Activated CD4-positive, alpha-beta T cell treated with anti-CD3 and anti-CD28 coated beads, Interleukin-2, amount 10 ng/mL, durations not matched to agents 24 days and 14 days (primary cell): ENCODE measurements around the gene ANK3. TPM values are rescaled to one million over a fixed set of nuclear protein-coding genes. Genes with fewer than 3 reads are reported as not detected.

Source experiments
- DNase-seq: peaks from one replicate; pipeline ENCODE4 v3.0.0; 2022
- H3K27ac Mint-ChIP-seq: one replicate; pipeline ENCODE4 v1.8.0; 2022; ENCODE audit warnings: mild to moderate bottlenecking, mixed read lengths
- H3K27me3 Mint-ChIP-seq: one replicate; pipeline ENCODE4 v1.8.0; 2022; ENCODE audit warnings: mixed read lengths
- H3K36me3 Mint-ChIP-seq: one replicate; pipeline ENCODE4 v1.8.0; 2022; ENCODE audit warnings: low read depth, mild to moderate bottlenecking, mixed read lengths
- H3K4me1 Mint-ChIP-seq: one replicate; pipeline ENCODE4 v1.8.0; 2021; ENCODE audit warnings: mixed read lengths
- H3K4me3 Mint-ChIP-seq: one replicate; pipeline ENCODE4 v1.8.0; 2022; ENCODE audit warnings: mild to moderate bottlenecking, moderate library complexity, mixed read lengths
- H3K9me3 Mint-ChIP-seq: one replicate; pipeline ENCODE4 v1.8.0; 2021; ENCODE audit warnings: mixed read lengths
- intact Hi-C: fragments of 100-400 bp; cut with micrococcal nuclease; formaldehyde crosslinking; loops from one replicate; pipeline ENCODE4 v1.15.1; 2023
- total RNA-seq: library from RNA; stranded (reverse); gene quantifications from 2 replicates; pipeline ENCODE4 v1.2.3, GENCODE V29; 2022

ANK3 gene
- total RNA-seq, 1 donor from 2014 or later = 23.5 TPM

GRCh38 chr10:60171436-60172013 is 218.2 kb downstream of the ANK3 start:
- H3K36me3 Mint-ChIP-seq = peaks cover 19% of the 10 kb centered on the region
- no peaks in the 10 kb centered on the region for H3K4me1 Mint-ChIP-seq
- no peak overlapping the region for H3K27ac Mint-ChIP-seq
- H3K27me3 Mint-ChIP-seq = no peaks in the 10 kb centered on the region
- intact Hi-C loops = no loop called here
- no peaks in the 10 kb centered on the region for H3K9me3 Mint-ChIP-seq
- no peak overlapping the region for H3K4me3 Mint-ChIP-seq
- no peak for DNase-seq

DNA sequence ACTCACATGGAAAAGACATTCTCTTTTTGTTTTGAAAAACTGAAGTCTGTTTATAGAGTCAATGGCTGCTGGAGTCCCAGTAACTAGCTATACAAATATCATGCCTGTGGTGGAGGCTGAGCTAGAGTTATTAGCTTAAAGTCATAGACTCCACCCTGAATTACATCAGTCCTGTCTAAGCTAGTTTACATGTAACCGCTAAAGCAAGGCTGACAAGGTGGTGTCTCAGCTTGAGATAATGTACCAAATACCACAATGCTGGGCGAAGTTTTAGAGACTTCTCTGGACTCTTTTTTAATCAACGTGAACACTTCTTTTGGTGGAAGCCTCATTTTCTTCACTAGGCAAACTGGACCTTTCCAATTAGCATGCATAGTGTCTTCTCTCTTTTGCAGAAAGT is 219.4 kb downstream of the ANK3 start:
- DNase-seq = no peak
- H3K9me3 Mint-ChIP-seq = no peaks in the 10 kb centered on the region
- no peak overlapping the region for H3K4me3 Mint-ChIP-seq
- H3K36me3 Mint-ChIP-seq = peaks cover 16% of the 10 kb centered on the region
- intact Hi-C loops = no loop called here
- no peaks in the 10 kb centered on the region for H3K4me1 Mint-ChIP-seq
- no peaks in the 10 kb centered on the region for H3K27me3 Mint-ChIP-seq
- H3K27ac Mint-ChIP-seq = no peak overlapping the region

GRCh38 chr10:60169111-60169510 is 220.6 kb downstream of the ANK3 start:
- peaks cover 18% of the 10 kb centered on the region for H3K36me3 Mint-ChIP-seq
- no peaks in the 10 kb centered on the region for H3K9me3 Mint-ChIP-seq
- intact Hi-C loops = no loop called here
- no peaks in the 10 kb centered on the region for H3K27me3 Mint-ChIP-seq
- no peak overlapping the region for H3K27ac Mint-ChIP-seq
- H3K4me3 Mint-ChIP-seq = no peak overlapping the region
- no peak for DNase-seq
- no peaks in the 10 kb centered on the region for H3K4me1 Mint-ChIP-seq

DNA sequence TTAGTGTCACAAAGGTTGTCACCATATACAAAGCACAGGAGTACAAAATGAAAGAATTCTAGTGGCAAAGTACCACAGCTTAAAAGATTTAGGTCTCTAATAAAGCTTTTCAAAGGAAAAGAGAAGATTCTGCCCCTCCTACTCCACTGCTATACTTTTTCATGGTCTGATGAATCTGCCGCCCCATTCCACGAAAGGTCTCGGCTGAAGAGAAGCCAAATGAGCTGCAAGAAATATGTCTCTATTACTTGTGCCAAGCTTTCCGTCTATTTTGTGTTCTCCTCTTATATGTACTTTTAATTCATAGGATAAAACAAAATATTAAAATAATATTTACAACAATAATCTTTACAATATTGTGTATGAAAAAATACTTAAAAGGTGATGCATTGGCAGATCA is 222.6 kb downstream of the ANK3 start:
- no peaks in the 10 kb centered on the region for H3K27me3 Mint-ChIP-seq

DNA sequence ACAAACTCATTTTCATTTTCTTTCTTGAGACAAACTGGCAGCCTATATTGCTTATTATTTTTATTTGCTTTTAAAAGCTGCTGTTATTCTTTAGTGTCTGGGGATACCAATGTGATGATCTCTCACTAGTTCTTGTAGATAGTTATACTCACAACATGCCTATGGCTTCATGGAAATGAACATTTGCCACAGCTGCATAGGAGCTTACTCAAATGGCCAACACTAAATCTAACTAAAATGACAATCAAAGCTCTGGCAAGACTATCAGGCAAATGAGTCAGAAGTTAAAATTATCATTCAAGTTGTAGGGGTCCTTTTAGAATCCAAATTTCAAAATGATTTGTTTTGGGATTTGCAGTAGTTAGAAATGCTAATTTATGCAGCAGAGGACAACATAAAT is 225.9 kb downstream of the ANK3 start:
- Mint-ChIP-seq H3K36me3 (peaks cover 6% of the 10 kb centered on the region), H3K9me3 (peaks cover 4% of the 10 kb centered on the region), H3K27ac (no peak overlapping the region), H3K4me1 (no peaks in the 10 kb centered on the region), H3K27me3 (no peaks in the 10 kb centered on the region), H3K4me3 (no peak overlapping the region)
- intact Hi-C loops = no loop called here
- no peak for DNase-seq

More for the DNA sequence above, 222.6 kb downstream of the ANK3 start:
- H3K36me3 Mint-ChIP-seq = peaks cover 10% of the 10 kb centered on the region
- no peak overlapping the region for H3K4me3 Mint-ChIP-seq
- H3K4me1 Mint-ChIP-seq = no peaks in the 10 kb centered on the region
- no peak overlapping the region for H3K27ac Mint-ChIP-seq
- no peak for DNase-seq
- intact Hi-C loops = no loop called here
- no peaks in the 10 kb centered on the region for H3K9me3 Mint-ChIP-seq

- Mint-ChIP-seq H3K4me3 (no peak overlapping the region), H3K4me1 (no peaks in the 10 kb centered on the region), H3K36me3 (peaks cover 8% of the 10 kb centered on the region), H3K27ac (no peak overlapping the region), H3K27me3 (no peaks in the 10 kb centered on the region), H3K9me3 (peaks cover 4% of the 10 kb centered on the region)
- DNase-seq = no peak
- intact Hi-C loops = no loop called here
These were observed 227.0 kb downstream of the ANK3 start for GRCh38 chr10:60162631-60163030.

- no peak overlapping the region for H3K4me3 Mint-ChIP-seq
- intact Hi-C loops = no loop called here
- H3K27ac Mint-ChIP-seq = no peak overlapping the region
- no peaks in the 10 kb centered on the region for H3K27me3 Mint-ChIP-seq
- no peaks in the 10 kb centered on the region for H3K4me1 Mint-ChIP-seq
- H3K36me3 Mint-ChIP-seq = peaks cover 20% of the 10 kb centered on the region
- DNase-seq = no peak
- H3K9me3 Mint-ChIP-seq = peaks cover 7% of the 10 kb centered on the region
These were observed 233.6 kb downstream of the ANK3 start for GRCh38 chr10:60155943-60156683.

DNA sequence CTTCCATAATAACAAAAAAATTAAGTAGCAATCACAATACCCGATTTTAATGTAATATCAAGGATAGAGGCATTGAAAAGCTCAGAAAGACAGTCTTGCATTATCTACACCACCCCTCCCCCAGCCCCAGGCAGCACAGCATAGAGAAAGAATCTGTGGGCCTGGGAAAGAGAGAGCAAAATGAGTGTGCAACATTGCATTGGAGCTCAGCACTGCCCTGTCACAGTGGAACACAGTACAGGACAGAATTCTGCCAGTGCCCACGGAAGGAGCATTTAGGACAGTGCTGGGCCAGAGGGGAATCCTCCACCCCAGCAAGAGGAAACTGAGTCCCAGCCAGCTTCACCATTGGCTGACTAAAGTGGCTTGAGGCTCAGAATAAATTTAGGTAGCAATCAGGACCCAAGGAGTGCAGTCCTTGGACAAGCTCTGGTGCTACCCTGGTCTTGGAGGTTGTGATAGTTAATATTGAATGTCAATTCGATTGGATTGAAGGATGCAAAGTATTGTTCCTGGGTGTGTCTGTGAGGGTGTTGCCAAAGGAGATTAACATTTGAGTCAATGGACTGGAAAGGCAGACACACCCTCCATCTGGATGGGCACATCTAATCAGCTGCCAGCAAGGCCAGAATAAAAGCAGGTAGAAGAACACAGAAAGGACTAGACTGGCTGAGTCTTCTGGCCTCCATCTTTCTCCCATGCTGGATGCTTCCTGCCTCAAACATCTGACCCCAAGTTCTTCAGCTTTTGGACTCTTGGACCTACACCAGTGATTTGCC is 234.4 kb downstream of the ANK3 start:
- no peak overlapping the region for H3K27ac Mint-ChIP-seq
- no peaks in the 10 kb centered on the region for H3K4me1 Mint-ChIP-seq
- no peak for DNase-seq
- H3K36me3 Mint-ChIP-seq = peaks cover 27% of the 10 kb centered on the region
- intact Hi-C loops = no loop called here
- no peak overlapping the region for H3K4me3 Mint-ChIP-seq
- no peaks in the 10 kb centered on the region for H3K27me3 Mint-ChIP-seq
- peaks cover 12% of the 10 kb centered on the region for H3K9me3 Mint-ChIP-seq

DNA sequence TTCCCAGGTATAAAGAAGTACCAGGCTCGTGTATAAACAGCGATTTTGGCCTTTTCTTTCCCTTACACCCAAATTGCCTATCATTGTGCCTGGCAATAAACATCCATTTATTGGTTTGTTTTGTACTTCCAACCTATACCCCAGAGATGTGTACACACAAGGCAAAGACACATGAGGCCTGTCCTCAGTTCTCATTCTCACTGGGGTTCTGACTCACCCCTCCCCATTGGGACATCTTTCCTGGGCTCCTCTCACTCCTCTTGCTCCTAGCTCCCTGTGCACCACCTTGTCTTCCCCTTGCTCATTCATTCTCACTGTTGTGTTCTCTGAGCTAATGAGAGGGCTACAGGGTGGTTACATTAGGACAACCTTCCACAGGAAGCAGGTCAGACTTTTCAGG is 240.7 kb downstream of the ANK3 start:
- no peak overlapping the region for H3K27ac Mint-ChIP-seq
- H3K36me3 Mint-ChIP-seq = peaks cover 30% of the 10 kb centered on the region
- intact Hi-C loops = no loop called here
- peaks cover 17% of the 10 kb centered on the region for H3K9me3 Mint-ChIP-seq
- no peaks in the 10 kb centered on the region for H3K4me1 Mint-ChIP-seq
- no peak for DNase-seq
- no peaks in the 10 kb centered on the region for H3K27me3 Mint-ChIP-seq
- H3K4me3 Mint-ChIP-seq = no peak overlapping the region

- intact Hi-C loops = no loop called here
- no peak overlapping the region for H3K27ac Mint-ChIP-seq
- no peak overlapping the region for H3K4me3 Mint-ChIP-seq
- no peak for DNase-seq
- peaks cover 30% of the 10 kb centered on the region for H3K36me3 Mint-ChIP-seq
- H3K27me3 Mint-ChIP-seq = no peaks in the 10 kb centered on the region
- no peaks in the 10 kb centered on the region for H3K4me1 Mint-ChIP-seq
- peaks cover 17% of the 10 kb centered on the region for H3K9me3 Mint-ChIP-seq
These were observed 241.3 kb downstream of the ANK3 start for GRCh38 chr10:60148266-60148840.

DNA sequence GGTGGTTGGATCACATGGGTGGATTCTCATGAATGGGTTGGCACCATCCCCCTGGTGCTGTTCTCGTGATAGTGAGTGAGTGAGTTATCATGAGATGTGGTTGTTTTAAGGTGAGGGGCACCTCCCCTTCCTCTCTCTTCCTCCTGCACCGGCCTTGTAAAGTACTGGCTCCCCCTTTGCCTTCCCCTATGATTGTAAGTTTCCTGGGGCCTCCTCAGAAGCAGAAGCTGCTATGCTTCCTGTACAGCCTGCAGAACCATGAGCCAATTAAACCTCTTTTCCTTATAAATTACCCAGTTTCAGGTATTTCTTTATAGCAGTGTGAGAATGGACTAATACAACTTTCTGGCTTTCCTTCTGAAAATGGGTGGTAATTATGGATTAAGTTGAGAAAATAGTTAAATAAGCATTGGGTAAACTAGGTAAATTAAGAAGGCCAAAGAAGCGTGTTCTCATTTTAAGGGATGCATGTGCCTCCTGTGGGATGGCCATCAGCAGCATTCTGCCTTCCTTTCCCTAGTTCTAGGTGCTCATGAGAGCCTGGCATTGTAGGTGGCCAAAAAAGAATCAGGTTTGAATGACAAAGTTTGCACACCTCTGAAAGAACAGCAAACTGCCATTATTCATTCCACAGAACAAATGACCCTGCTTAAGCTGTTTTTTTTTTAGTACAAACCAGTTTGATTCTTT is 242.0 kb downstream of the ANK3 start:
- no peak overlapping the region for H3K4me3 Mint-ChIP-seq
- H3K27me3 Mint-ChIP-seq = no peaks in the 10 kb centered on the region
- peaks cover 27% of the 10 kb centered on the region for H3K36me3 Mint-ChIP-seq
- H3K27ac Mint-ChIP-seq = no peak overlapping the region
- DNase-seq = no peak
- no peaks in the 10 kb centered on the region for H3K4me1 Mint-ChIP-seq
- H3K9me3 Mint-ChIP-seq = peaks cover 17% of the 10 kb centered on the region
- intact Hi-C loops = no loop called here

GRCh38 chr10:60147025-60147424 is 242.7 kb downstream of the ANK3 start:
- peaks cover 24% of the 10 kb centered on the region for H3K36me3 Mint-ChIP-seq
- H3K9me3 Mint-ChIP-seq = peaks cover 17% of the 10 kb centered on the region
- intact Hi-C loops = no loop called here
- no peak overlapping the region for H3K27ac Mint-ChIP-seq
- no peak overlapping the region for H3K4me3 Mint-ChIP-seq
- no peak for DNase-seq
- H3K4me1 Mint-ChIP-seq = no peaks in the 10 kb centered on the region
- no peaks in the 10 kb centered on the region for H3K27me3 Mint-ChIP-seq

DNA sequence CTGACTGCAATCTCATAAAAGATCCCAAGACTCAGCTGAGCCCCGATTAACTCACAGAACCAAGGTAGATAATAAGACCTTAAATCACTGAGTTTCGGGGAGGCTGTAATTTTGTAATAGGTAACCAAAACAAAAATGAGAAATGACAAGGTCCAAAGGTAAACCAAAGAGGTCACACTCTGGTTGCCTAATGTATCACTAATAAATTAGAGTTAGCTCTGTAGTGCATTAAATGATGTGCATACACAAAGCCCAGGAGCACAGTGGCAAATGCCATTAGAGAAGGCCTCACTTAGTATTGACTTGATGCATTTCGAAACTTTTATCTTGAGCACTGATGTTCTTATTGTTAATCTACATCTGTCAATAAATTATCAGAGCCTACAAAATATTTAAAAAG is 245.6 kb downstream of the ANK3 start:
- no peak overlapping the region for H3K27ac Mint-ChIP-seq
- peaks cover 5% of the 10 kb centered on the region for H3K36me3 Mint-ChIP-seq
- no peaks in the 10 kb centered on the region for H3K9me3 Mint-ChIP-seq
- DNase-seq = no peak
- peaks cover 1% of the 10 kb centered on the region for H3K4me1 Mint-ChIP-seq
- H3K27me3 Mint-ChIP-seq = no peaks in the 10 kb centered on the region
- H3K4me3 Mint-ChIP-seq = no peak overlapping the region
- intact Hi-C loops = no loop called here
